Hepatocyte (in vitro differentiated cells): Measurements from ENCODE around the gene FH. TPM values are rescaled to one million over a fixed set of nuclear protein-coding genes. Genes with fewer than 3 reads are reported as not detected.

Experiments
- DNase-seq: peaks from one replicate; pipeline ENCODE4 v3.0.0-alpha.2; 2016; ENCODE audit warnings: low spot score
- H2AFZ ChIP-seq: fragments of 200-600 bp; sonication (generic); 2 replicates; pipeline ENCODE4 v1.6.0; 2016; ENCODE audit warnings: antibody characterized with exemption, mild to moderate bottlenecking
- H3K27ac ChIP-seq: fragments of 200-600 bp; sonication (generic); 2 replicates; pipeline ENCODE4 v1.5.1; 2016; ENCODE audit warnings: mild to moderate bottlenecking
- H3K27me3 ChIP-seq: fragments of 200-600 bp; sonication (generic); 2 replicates; pipeline ENCODE4 v1.6.1; 2016
- H3K36me3 ChIP-seq: fragments of 200-600 bp; sonication (generic); replicated peaks from 2 replicates; pipeline ENCODE4 v1.5.1; 2016; ENCODE audit warnings: low read depth; ENCODE audit not compliant: insufficient read depth
- H3K4me1 ChIP-seq: fragments of 200-600 bp; sonication (generic); 2 replicates; pipeline ENCODE4 v1.5.1; 2016; ENCODE audit warnings: mild to moderate bottlenecking, moderate library complexity; ENCODE audit not compliant: insufficient read depth
- H3K4me2 ChIP-seq: fragments of 200-600 bp; sonication (generic); 2 replicates; pipeline ENCODE4 v1.6.0; 2016
- H3K4me3 ChIP-seq: fragments of 200-600 bp; sonication (generic); 2 replicates; pipeline ENCODE4 v1.5.1; 2016; ENCODE audit warnings: mild to moderate bottlenecking
- H3K79me2 ChIP-seq: fragments of 200-600 bp; sonication (generic); 2 replicates; pipeline ENCODE4 v1.6.0; 2017; ENCODE audit warnings: mild to moderate bottlenecking
- H3K9me2 ChIP-seq: fragments of 200-600 bp; sonication (generic); replicated peaks from 2 replicates; pipeline ENCODE4 v1.6.0; 2017; ENCODE audit warnings: mild to moderate bottlenecking; ENCODE audit not compliant: insufficient read depth
- H3K9me3 ChIP-seq: fragments of 200-600 bp; sonication (generic); 2 replicates; pipeline ENCODE4 v1.5.1; 2016; ENCODE audit warnings: low read depth, mild to moderate bottlenecking
- H4K20me1 ChIP-seq: fragments of 200-600 bp; sonication (generic); 2 replicates; pipeline ENCODE4 v1.6.0; 2016; ENCODE audit warnings: mild to moderate bottlenecking; ENCODE audit not compliant: insufficient read depth, poor library complexity, severe bottlenecking
- CTCF ChIP-seq: fragments of 200-600 bp; sonication (generic); IDR thresholded peaks from 2 replicates; pipeline ENCODE4 v1.5.1; 2016; ENCODE audit warnings: antibody characterized with exemption, mild to moderate bottlenecking; ENCODE audit not compliant: poor library complexity
- EZH2 ChIP-seq: fragments of 200-600 bp; sonication (generic); IDR thresholded peaks from 2 replicates; pipeline ENCODE4 v1.6.1; 2016; ENCODE audit warnings: antibody characterized with exemption, mild to moderate bottlenecking, borderline replicate concordance
- EZH2phosphoT487 ChIP-seq: fragments of 200-600 bp; sonication (generic); IDR thresholded peaks from one replicate; pipeline ENCODE4 v1.6.1; 2018; ENCODE audit warnings: antibody characterized with exemption, mild to moderate bottlenecking, low read depth, moderate library complexity; ENCODE audit not compliant: unreplicated experiment, severe bottlenecking
- WGBS: methylation state at CpG from one replicate; pipeline ENCODE4 v1.1.6; 2016; ENCODE audit warnings: low lambda C conversion rate; ENCODE audit errors: missing lambda C conversion rate; 5-methylcytosine and 5-hydroxymethylcytosine counted together
- polyA plus RNA-seq: library from polyadenylated mRNA; unstranded; fragments of >200 nt; fragmentation: Nextera tagmentation; extraction: Ambion mirVana; gene quantifications from 2 replicates; pipeline ENCODE4 v1.2.1, GENCODE V29; 2016
- total RNA-seq: library from RNA; depleted of rRNA; stranded (reverse); fragments of >200 nt; gene quantifications from 2 replicates; pipeline ENCODE4 v1.2.3, GENCODE V29; 2014

FH gene
- total and polyA plus RNA-seq, 2 experiments from 2014 or later, result 62.7 to 96.7 TPM

- no peak overlapping the region for H2AFZ ChIP-seq
- no peak overlapping the region for H3K4me2 ChIP-seq
- H3K27me3 ChIP-seq, result no peaks in the 10 kb centered on the region
- no peaks in the 10 kb centered on the region for H3K36me3 ChIP-seq
- H3K9me3 ChIP-seq, result no peaks in the 10 kb centered on the region
- 75% methylated on average over 5 of the region's 5 CpGs for WGBS
- no peak overlapping the region for H3K27ac ChIP-seq
- H3K4me1 ChIP-seq, result no peaks in the 10 kb centered on the region
- H4K20me1 ChIP-seq, result no peaks in the 10 kb centered on the region
- H3K79me2 ChIP-seq, result no peaks in the 10 kb centered on the region
- TF ChIP-seq EZH2 (no peak), EZH2phosphoT487 (no peak), CTCF (no peak)
- H3K9me2 ChIP-seq, result no peaks in the 10 kb centered on the region
- no peak overlapping the region for H3K4me3 ChIP-seq
- DNase-seq, result no peak
Measured at GRCh38 chr1:241557551-241558193, 38.1 kb upstream of the FH start.

GRCh38 chr1:241557031-241557430 lies 37.5 kb upstream of the FH start:
- Histone ChIP-seq H4K20me1 (no peaks in the 10 kb centered on the region), H3K79me2 (no peaks in the 10 kb centered on the region), H2AFZ (no peak overlapping the region), H3K27me3 (no peaks in the 10 kb centered on the region), H3K4me3 (no peak overlapping the region), H3K9me2 (no peaks in the 10 kb centered on the region), H3K9me3 (no peaks in the 10 kb centered on the region), H3K4me2 (no peak overlapping the region), H3K4me1 (no peaks in the 10 kb centered on the region), H3K36me3 (no peaks in the 10 kb centered on the region), H3K27ac (no peak overlapping the region)
- TF ChIP-seq EZH2, result no peak
- 93% methylated on average over 5 of the region's 5 CpGs for WGBS
- no peak for DNase-seq

- no peak overlapping the region for H3K4me2 ChIP-seq
- TF ChIP-seq EZH2phosphoT487 (no peak), CTCF (no peak), EZH2 (no peak)
- no peak overlapping the region for H2AFZ ChIP-seq
- no peak overlapping the region for H3K4me3 ChIP-seq
- no peaks in the 10 kb centered on the region for H3K27me3 ChIP-seq
- no peaks in the 10 kb centered on the region for H3K4me1 ChIP-seq
- DNase-seq, result no peak
- H3K9me2 ChIP-seq, result no peaks in the 10 kb centered on the region
- H3K9me3 ChIP-seq, result no peaks in the 10 kb centered on the region
- WGBS, result 85% methylated on average over 3 of the region's 3 CpGs
- no peaks in the 10 kb centered on the region for H4K20me1 ChIP-seq
- no peaks in the 10 kb centered on the region for H3K36me3 ChIP-seq
- H3K27ac ChIP-seq, result no peak overlapping the region
- no peaks in the 10 kb centered on the region for H3K79me2 ChIP-seq
Measured at GRCh38 chr1:241555526-241555925, 36.0 kb upstream of the FH start.

GRCh38 chr1:241553886-241554592 lies 34.5 kb upstream of the FH start:
- no peaks in the 10 kb centered on the region for H3K9me2 ChIP-seq
- no peaks in the 10 kb centered on the region for H3K27me3 ChIP-seq
- no peak overlapping the region for H3K4me2 ChIP-seq
- H2AFZ ChIP-seq, result no peak overlapping the region
- no peak overlapping the region for H3K4me3 ChIP-seq
- H3K9me3 ChIP-seq, result no peaks in the 10 kb centered on the region
- no peaks in the 10 kb centered on the region for H3K36me3 ChIP-seq
- H3K79me2 ChIP-seq, result no peaks in the 10 kb centered on the region
- no peak for TF ChIP-seq EZH2phosphoT487
- TF ChIP-seq EZH2, result no peak
- TF ChIP-seq CTCF, result no peak
- WGBS, result 92% methylated on average over 7 of the region's 7 CpGs
- no peaks in the 10 kb centered on the region for H4K20me1 ChIP-seq
- no peak for DNase-seq
- H3K4me1 ChIP-seq, result no peaks in the 10 kb centered on the region
- H3K27ac ChIP-seq, result no peak overlapping the region
